GM19351 (cell line): ENCODE data around the gene TEAD1.
A peak's percentile ranks its signal among the peaks of the same experiment; 100 is the strongest.

ENCODE experiments used
- ATAC-seq: cut with Tn5 transposase; IDR thresholded peaks from one replicate; pipeline ENCODE4 v1.9.1; 2021; ENCODE audit warnings: mild to moderate bottlenecking, moderate library complexity; ENCODE audit not compliant: unreplicated experiment

Gene TEAD1

GRCh38 chr11:12664385-12664784 is 9.8 kb upstream of the TEAD1 start:
- ATAC-seq: no peak

- no peak for ATAC-seq
Measured at GRCh38 chr11:12666915-12667314, 7.3 kb upstream of the TEAD1 start.

DNA sequence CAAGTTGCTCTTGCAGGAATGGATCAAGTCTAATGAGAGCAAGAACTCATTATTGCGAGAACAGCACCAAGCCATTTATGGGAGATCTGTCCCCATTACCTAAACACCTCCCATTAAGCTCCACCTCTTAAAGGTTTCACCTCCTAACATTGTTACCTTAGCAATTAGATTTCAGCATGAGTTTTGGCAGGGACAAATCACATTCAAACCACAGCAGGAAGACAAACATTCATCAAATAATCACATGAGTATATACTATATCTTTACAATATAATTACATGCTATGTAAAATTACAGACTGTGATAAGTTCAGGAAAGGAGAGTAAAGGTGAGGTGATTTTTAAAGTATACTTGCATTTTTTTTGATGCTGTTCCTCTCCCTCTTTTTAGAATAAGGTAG is 6.6 kb upstream of the TEAD1 start:
- ATAC-seq: no peak

- ATAC-seq: no peak
Measured at GRCh38 chr11:12668166-12668565, 6.1 kb upstream of the TEAD1 start.

GRCh38 chr11:12669930-12670329 is 4.3 kb upstream of the TEAD1 start:
- no peak for ATAC-seq

DNA sequence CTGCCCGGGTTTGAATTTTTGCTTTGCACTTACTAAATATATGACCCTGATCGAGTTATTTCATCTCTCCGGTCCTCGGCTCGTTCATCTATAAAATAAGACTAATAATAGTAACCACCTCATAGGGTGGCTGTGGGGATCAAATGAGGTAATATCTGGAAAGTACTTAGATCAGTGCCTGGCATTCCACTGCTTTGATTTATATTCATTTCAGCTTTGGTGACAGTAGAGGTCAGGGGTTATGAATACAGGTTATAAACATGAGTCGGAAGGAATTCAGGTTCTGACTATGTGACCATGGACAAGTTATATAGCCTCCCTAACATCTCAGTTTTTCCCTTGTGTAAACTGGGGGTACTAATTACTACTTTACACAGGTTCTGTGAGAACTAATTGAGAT is 2.9 kb upstream of the TEAD1 start:
- ATAC-seq: no peak

DNA sequence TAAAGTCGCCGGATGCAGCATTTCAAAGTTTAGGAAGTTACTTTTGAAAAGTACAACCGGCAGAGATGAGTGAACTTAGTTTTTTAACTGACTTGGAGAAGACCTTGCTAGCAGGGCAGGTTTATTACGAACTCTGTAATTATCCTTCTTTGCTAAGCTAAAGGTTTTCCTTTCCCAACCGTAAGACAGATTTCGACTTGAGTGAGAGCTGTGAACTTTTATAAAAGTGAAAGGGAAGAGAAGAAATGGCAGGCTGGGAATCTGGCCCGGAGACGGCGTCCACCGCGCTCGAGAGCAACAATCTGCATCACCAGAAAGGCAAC is 659 bp upstream of the TEAD1 start:
- no peak for ATAC-seq

DNA sequence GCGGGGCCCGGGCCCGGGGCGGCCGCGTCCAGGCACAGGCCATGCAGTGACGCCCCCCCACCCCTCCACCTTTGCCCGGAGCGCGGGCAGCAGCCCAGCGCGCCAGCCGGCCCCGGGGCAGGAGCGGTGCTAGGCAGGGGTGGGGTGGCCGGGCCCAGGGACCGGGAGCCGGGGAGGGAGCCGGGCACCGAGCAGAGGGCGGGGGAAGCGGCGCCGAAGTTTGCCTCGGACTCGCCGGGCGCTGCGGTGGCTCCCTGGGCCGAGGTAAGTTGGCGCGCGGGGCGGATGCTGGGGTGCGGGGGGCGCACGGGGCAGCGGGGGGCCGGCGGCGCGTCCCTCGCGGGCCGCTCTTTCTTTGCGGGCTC is 332 bp downstream of the TEAD1 start:
- peak; percentile 24 for ATAC-seq

DNA sequence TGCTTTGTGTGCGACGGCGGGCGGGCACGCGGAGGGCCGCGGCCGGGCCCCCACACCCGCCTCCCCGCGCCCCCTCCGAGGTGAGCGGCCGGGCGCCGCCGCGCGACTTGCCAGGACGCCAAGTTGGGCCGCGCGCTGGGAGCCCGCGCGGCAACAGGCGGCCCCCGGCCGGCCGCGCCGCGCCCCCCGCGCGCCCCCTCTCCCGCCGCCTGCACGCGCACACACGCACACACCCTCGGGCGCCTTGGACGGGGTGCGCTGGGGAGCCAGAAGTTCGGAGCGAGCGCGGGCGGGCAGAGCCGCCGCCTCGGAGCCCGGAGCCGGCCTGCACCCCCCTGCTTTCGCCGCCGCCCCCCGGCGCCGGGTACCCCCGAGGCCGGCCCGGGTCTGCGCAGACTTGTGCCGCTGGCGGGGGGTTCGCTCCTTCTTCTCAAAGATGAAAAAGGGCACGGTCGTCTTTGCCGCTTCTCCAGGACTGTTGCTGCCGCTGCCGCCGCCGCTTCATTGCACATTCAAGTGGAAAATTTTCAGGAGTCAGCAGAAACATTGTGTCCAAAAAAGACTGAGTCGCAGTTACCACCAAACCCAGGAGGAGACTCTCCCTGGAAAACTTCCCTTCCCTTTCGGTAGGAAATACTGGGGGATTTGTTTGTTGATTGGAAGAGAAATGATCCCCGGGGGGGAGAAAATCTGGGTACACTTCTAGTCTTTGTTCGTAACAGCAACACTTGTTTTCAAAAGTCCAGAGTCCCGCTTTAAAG is 895 bp downstream of the TEAD1 start:
- no peak for ATAC-seq

- no peak for ATAC-seq
Measured at GRCh38 chr11:12675951-12676711, 1.9 kb downstream of the TEAD1 start.

- ATAC-seq: no peak
Measured at GRCh38 chr11:12677131-12677530, 2.9 kb downstream of the TEAD1 start.

- no peak for ATAC-seq
Measured at GRCh38 chr11:12678092-12678491, 3.9 kb downstream of the TEAD1 start.

GRCh38 chr11:12678991-12679390 is 4.8 kb downstream of the TEAD1 start:
- no peak for ATAC-seq

DNA sequence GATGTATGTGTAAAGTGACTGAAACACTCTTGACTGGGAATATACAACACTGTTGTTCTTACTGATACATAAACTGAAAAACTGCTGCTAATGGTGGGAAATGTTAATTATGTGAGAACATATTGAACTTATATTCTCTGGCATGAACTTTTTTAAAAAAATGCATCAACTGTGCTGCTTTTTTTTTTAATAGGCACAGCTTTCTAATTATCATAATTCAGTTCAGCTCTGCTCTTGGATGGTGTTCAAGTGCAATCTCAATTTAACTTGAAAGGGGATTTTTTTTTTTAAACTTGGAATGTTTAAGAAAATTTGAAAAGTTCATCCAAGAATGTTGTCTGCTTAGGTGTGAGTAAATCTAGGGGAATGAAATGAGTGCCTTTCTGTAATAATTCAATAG is 5.2 kb downstream of the TEAD1 start:
- ATAC-seq: no peak

DNA sequence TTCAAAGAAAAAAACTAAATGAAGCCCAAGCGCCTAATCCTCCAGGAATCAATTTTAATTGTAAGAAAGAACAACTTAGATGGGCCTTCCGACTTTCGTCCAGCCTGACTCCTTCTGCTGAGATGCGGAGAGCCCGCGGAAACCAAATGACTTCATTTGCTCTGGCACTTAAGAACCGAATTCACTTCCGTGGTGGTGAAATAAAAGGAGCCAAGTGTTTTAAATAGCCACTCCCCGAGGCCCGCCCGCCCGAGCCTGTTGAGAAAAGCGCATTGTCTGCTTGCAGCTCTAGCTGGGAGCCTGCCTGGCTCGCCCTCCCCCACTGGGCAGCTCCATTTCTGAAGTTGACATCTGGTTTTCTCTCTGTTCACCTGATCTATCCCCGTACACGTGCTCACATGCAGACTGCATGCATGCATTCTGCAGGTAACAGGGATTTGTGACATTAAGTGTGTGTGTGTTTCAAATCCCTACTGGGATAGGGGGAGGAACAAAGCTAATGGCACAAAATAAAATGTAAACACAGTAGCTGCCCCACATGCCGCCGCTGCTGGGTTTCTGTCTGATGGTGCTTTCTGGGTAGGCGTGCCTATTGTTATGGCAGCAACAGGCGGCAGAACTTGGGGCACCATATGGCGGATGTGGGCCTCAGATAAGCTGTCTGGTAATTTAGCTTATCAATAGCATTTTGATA is 6.2 kb downstream of the TEAD1 start:
- no peak for ATAC-seq

- no peak for ATAC-seq
Measured at GRCh38 chr11:12680940-12681258, 6.7 kb downstream of the TEAD1 start.

- no peak for ATAC-seq
Measured at GRCh38 chr11:12681466-12681865, 7.2 kb downstream of the TEAD1 start.

DNA sequence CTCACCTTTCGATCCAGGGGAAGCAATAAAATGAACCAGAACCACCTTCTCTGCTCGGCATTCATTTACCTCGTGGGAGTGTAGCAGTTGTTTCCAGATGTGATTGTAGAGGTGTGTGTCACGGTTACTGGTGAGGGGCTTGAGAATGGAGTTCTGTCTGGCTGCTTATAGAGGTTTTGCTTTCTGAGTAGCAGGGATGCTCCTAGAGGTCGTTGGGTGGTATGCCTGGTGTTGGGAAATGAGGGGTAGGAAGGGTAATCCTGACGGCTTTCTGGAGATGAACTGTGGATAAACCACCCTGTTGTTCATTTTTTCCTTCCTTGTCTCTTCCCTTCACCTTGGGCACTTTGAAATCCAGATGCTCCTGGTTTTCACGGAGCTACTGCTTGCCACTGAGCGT is 8.1 kb downstream of the TEAD1 start:
- no peak for ATAC-seq

GRCh38 chr11:12682737-12683500 is 8.7 kb downstream of the TEAD1 start:
- ATAC-seq: no peak

- ATAC-seq: no peak
Measured at GRCh38 chr11:12683874-12684273, 9.7 kb downstream of the TEAD1 start.

GRCh38 chr11:12684315-12684714 is 10.1 kb downstream of the TEAD1 start:
- no peak for ATAC-seq

GRCh38 chr11:12684816-12685215 is 10.6 kb downstream of the TEAD1 start:
- no peak for ATAC-seq
